Renal cortical epithelial cell (primary cell): ENCODE data around the gene IPO9. TPM values are rescaled to one million over a fixed set of nuclear protein-coding genes. Genes with fewer than 3 reads are reported as not detected.
"Not testable (repeated sequence)": the region's sequence is repeated elsewhere in the genome, so short reads cannot be mapped to it uniquely, and the experiment has no call there.

Source experiments
- DNase-seq: peaks from one replicate; pipeline ENCODE4 v3.0.0-alpha.2; 2011; ENCODE audit warnings: low read depth
- total RNA-seq: library from RNA; depleted of rRNA; stranded (reverse); fragments of >200 nt; gene quantifications from 2 replicates; pipeline ENCODE4 v1.2.3, GENCODE V29; 2014

The IPO9 gene
- total RNA-seq, 1 donor from 2014 or later = 31.5 TPM

DNA sequence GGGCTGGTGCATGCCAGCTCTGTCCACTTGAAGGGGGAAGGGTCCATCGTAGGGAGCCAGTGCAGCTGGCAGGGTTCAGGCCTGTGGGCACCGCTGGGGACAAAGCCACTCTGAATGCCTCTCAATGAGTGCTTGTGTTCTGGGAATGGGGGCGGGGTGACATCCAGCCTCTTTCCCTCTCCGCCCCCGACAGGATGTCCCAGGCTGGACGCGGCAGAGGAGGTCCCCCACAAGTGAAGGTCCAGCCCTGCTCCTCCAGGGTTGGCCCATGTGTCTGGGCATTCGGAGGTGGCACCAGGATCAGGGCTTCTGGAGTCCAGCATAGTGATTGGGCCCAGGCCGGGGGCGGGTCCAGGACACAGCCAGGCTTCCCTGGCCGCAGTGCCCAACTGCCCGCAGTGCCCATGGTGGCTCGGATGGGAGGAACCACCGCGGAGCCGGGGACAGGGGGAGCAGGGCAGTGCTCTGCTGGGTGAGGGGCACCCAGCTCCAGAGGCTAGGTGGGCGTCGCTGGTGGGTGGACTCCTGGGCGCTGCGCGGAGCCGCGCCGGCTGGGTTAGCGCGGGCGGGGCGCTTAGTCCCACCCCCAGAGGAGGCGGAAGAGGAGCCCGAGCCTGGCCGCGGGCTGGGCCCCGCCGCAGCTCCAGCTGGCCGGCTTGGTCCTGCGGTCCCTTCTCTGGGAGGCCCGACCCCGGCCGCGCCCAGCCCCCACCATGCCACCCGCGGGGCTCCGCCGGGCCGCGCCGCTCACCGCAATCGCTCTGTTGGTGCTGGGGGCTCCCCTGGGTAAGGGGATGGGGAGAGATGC is 59.5 kb downstream of the IPO9 start, which contains the start of gene SHISA4:
SHISA4 (plus strand) TSS at position 617 of the 808 bp plus-strand sequence; CDS start at position 714, 97 bp downstream.
- DNase-seq = peak; percentile 69

DNA sequence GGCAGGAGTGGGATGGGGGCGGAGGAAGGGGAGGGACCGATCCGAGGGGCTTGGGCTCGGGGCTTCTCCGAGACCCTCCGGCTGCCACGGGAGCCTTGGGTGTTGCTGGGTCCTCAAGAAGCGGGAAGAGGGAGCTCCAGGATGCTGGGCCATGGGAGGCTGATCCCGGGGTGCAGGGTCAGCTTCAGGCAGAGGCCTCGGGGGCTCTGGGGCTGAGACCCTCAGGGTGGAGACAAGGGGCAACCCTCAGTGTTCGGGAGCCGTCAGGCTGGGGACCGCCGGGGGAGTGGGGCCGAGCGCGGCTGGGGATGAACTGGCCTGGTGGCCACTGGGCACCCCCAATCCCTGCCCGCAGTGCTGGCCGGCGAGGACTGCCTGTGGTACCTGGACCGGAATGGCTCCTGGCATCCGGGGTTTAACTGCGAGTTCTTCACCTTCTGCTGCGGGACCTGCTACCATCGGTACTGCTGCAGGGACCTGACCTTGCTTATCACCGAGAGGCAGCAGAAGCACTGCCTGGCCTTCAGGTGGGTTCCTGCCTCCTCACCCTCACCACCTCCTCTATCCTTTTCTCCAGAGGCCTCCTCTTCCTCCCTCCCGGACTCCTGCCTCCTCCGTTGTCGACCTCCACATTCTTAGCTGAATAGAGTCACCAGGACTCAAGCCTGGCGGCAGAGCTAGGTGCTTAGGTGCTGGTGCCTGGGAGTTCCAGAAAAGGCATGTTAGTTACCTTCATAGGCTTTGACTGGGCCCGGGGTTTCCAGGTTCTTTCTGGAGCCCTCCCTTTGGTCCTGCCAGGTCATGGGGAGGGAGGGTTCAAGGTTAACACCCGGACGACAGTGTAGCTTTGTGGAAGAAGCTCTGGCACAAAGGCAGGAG is 60.4 kb downstream of the IPO9 start:
- no peak for DNase-seq

- no peak for DNase-seq
Observed at GRCh38 chr1:201890223-201890622, 61.3 kb downstream of the IPO9 start.

DNA sequence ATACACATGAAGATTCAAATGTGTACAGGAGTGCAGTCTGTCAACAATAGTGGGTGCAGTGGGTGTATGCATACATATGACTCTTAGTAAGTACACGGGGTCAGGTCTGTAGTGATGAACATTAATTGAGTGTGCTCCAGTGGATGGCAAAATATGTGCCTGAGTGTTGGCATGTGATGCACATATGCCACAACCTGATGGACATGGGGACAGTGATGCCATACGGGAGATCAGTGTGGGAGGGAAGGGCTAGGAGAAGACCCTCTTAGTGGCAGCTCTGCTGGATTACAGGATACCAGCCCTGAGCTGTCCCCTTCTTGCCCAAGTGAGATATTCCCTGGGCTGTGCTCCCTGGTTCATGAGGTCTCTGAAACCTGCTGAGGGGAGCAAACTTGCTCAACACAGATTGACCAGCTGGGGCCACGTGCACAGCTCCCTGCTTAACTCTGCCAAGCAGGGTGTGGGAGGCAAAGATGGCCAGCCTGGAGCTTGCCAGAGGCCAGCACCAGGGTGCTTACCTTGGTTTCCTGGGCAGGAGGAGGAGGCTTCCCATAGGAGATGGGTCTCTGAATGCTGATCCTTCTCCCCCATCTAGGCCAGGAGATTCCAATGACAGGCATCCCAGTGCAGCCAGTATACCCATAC is 62.0 kb downstream of the IPO9 start:
- DNase-seq = no peak

DNA sequence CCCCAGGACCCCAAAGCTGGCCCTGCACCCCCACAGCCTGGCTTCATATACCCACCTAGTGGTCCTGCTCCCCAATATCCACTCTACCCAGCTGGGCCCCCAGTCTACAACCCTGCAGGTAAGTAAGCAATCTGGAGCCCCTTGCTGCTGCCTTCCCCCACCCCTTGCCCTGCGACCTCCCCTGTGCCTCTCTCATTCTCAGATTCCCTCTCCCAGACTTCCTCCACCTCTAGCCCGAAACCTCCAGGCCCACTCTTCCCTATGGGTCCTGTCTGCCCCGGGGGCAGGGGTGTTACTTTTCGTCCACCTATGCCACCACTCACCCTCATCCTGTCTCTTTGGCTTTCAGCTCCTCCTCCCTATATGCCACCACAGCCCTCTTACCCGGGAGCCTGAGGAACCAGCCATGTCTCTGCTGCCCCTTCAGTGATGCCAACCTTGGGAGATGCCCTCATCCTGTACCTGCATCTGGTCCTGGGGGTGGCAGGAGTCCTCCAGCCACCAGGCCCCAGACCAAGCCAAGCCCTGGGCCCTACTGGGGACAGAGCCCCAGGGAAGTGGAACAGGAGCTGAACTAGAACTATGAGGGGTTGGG is 62.6 kb downstream of the IPO9 start:
- no peak for DNase-seq

DNA sequence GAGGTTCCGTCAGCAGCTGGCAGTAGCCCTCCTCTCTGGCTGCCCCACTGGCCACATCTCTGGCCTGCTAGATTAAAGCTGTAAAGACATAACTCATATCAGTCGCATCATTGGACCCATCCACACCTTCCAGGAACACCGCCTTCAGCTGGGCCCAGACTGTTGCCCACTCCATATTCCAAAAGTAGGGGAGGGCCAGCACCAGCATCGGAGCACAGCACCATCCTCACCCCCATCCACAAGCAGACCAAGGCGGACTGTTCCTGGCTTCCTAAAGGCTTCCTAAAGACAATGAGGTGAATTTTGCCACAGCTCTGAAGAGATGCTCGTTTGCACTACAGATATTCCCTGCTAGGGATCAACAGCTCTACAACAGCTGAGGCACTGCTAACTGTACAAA is 63.3 kb downstream of the IPO9 start:
- no peak for DNase-seq

DNA sequence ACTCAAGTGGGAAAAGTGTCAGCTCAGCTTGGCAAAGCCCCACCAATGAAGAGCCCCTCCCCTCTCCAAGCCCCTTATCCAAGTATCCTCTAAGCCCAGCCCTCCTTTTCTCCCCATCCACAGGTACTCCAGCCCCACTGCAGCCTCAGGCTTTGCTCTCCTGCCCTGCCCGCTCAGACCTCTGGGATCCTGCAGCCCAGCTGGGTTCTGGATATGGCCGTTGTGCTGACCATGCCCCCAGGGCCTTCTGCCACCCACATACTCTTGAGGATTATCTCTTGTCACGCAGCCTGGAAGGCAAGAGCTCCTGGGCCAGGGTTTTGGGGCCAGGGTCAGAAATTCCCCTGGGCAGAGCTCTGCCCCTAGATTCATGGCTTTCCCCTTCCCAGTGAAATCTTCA is 64.5 kb downstream of the IPO9 start:
- no peak for DNase-seq

GRCh38 chr1:201894343-201895119 is 65.6 kb downstream of the IPO9 start:
- no peak for DNase-seq

- DNase-seq = no peak
Observed at GRCh38 chr1:201895120-201895665, 66.2 kb downstream of the IPO9 start.

- peak; percentile 79 for DNase-seq
Observed at GRCh38 chr1:201895913-201896807, 67.2 kb downstream of the IPO9 start.

DNA sequence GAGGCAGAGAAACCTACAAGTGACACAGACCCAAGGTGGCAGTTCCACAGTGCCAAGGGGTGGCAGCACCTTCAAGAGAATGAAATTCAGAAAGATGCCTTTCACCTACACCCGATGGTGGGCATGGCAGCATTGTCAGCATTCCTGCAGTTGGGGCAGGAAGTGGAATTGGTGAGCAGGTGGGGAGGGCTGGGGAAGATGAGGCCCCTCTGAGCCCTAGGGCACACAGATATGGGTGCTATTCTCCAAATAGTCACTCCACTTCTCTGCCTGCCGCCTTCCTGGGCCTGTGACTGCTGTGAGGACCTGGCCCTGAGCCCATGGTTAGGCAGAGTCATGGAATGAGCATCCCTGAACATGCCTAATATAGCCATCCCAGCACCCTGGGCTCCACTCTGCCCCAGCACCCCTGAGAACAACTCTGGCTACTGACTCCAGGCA is 68.0 kb downstream of the IPO9 start:
- DNase-seq = no peak

DNA sequence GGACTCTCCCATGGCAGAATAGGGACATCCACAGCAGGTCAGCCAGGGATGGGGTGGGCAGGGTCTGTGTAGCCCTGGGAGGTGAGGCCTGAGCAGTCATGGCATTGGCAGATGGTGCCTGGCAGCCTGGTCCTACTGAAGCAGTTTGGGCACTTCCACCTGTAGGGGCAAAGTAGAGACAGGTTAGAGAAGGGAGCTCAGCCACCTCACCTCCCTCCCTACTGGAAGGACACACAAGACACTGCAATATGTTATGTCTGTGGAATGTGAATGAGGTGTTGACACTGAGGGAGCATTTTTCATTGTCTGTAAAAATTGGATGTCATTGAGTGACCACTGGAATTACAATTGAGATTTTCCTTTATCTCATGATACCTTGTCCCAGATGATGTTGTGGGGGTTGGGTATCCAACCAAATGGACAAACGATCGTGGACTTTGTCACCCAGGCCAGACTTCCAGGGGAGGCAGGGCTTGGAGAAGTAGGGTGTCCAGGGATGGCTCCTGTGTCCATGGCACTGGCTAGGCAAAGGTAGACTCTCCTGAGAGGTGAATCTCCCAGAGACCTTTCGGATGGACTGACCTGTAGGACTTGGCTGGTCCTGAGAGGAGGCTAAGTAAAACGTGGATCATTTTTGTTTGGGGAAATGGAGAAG is 69.4 kb downstream of the IPO9 start:
- DNase-seq = no peak

DNA sequence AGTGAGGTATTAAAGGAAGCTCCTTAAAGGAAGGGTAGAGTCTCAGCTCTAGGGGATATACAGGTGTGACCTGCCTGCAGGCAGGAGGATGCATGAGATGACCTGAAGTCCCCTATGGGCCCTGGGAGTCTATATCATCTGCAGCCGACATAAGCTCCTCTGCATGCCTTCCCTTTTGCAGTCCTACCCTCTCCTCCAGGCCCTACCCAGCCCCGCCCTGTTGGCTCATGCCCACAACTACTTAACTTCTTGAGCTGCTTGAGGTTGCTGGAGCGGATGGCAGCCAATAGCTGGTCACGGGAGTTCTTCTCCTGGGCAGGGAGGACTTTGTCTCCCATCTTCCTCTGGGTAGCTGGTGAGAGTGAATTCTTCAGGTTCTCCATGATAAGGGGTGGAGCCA is 70.0 kb downstream of the IPO9 start:
- no peak for DNase-seq

DNA sequence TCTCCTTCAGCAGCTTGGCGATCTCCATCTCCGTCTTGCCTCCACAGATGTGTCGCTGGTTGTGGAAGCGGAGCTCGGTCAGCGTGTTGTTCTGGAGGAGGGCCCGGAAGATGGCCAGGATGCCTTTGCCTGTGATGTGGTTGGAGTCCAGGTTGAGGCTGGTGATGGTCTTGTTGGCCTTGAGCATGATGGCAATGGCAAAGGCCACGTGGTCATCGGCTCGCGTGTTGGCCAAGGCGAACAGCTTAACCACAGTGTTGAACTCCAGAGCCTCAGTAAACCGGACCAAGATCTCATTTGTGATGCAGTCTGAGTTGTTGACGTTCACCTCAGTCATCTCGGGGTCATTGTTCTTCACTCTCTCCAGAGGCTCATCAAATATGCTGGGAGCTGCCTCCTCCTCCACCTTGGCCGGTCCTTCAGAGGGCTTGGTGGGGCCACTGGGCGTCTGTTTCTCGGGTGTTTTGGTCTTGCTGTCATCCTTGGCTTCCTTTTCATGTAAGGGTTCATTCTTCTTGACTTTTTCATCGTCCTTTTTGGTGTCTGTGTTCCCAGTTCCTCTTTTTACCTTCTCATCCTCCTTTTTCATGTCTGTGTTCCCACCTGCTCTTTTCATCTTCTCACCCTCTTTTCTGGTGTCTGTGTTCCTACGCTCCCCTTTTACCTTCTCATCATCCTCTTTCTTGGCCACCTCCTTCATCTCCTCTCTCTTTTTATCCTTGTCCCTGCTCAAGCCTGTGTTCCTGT is 70.9 kb downstream of the IPO9 start:
- DNase-seq = no peak

- DNase-seq = no peak
Observed at GRCh38 chr1:201900476-201900875, 71.5 kb downstream of the IPO9 start.

DNA sequence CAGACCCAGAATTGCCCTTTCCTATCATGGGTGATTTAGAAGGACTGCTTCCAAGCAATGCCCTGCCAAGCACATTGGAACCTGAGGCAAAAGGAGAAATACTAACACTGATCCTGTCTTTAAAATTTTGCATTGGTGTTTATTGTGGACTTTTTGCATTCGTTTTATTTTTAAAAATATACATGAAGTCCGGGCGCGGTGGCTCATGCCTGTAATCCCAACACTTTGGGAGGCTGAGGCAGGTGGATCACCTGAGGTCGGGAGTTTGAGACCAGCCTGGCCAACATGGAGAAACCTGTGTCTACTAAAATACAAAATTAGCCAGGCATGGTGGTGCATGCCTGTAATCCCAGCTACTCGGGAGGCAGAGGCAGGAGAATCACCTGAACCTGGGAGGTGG is 72.1 kb downstream of the IPO9 start:
- DNase-seq = not testable (repeated sequence)

GRCh38 chr1:201902198-201902597 is 73.2 kb downstream of the IPO9 start:
- no peak for DNase-seq

GRCh38 chr1:201903135-201903534 is 74.2 kb downstream of the IPO9 start:
- DNase-seq = no peak
